Measurements from ENCODE around the gene B4GALT6.

Gene B4GALT6

GRCh38 chr18:31659576-31660177 is 24.7 kb downstream of the B4GALT6 start:
- no peak for DNase-seq (ENCODE audit: low spot score)

DNA sequence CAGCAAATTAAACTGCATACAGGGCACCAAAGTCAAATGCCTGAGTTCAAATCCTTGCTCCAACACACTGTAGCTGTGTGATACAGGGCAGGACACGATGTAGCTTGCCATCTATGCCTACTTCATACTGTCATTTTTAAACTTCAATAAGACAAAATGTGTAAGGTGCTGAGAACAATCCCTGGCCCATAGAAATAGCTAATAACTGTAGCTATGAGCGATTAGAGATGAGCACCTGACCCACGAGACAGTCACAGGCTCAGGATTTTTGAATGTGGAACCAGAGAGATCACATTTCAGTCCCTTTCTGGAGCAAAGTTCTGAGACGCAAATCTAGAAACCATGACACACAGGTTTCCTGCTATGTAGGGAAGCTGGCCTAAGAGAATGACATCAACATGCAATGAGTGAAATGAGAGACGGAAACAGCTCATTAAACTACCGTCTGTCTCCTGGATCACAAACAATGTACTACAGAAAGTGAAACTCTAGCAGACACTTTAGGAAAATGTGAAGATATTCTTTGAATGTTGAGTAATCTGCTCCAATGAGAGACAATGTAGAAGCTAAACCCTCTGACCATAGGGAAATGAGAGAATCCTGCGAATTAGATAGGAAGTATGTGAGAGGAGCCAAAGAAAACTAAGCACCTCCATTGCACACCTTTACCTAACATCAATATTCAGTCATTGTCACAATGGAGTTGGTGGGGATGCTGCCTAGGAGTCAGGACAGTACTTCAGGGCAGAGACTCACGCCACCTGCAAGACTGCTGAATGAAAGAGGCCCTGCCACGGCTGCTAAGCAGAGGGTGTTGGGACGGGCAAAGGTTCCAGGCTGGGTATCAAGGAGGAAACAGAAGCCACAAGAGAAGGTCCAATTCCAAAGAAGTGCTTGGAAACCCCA is 25.5 kb downstream of the B4GALT6 start:
- peak; percentile 10 for DNase-seq (ENCODE audit: low spot score)

DNA sequence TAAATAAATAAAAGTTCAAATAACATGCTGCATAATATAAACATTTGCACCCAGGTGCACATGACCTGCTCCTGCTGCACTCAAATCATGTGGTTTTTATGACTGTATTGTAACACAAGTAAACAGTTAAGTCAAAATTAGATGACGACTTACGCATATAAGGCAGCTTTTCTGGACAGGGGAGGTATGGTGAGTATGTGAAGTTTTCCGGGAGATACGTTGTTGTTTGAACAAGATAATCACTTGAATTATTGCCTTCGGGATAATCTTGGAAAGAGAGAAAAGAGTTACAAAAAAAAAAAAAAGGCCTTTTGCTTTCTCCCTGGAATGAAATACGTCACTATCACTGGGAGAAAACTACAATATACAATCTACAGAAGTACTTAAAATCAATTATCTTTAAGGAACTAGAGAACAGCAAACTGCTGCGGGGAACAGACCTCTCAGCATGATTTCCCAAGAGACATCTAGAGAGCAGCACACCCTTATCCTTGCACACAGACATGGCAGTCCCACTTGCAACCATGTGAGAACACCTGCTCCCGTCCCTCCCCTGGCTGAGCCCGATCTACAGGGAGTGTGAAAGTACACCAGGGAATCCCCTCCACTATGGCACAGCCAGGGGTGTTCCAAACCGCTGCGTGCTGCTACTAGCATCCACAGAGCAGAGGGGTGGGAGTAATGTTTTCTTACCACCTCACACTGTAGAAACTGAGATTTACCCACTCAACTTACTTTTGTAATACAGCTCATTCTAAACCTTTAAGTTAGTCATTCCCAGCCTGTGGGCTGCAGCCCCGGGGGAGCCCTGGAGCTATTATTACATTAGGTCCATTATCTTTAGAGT is 26.3 kb downstream of the B4GALT6 start:
- DNase-seq (ENCODE audit: low spot score): no peak

- no peak for DNase-seq (ENCODE audit: low spot score)
Observed at GRCh38 chr18:31656754-31657153, 27.6 kb downstream of the B4GALT6 start.

DNA sequence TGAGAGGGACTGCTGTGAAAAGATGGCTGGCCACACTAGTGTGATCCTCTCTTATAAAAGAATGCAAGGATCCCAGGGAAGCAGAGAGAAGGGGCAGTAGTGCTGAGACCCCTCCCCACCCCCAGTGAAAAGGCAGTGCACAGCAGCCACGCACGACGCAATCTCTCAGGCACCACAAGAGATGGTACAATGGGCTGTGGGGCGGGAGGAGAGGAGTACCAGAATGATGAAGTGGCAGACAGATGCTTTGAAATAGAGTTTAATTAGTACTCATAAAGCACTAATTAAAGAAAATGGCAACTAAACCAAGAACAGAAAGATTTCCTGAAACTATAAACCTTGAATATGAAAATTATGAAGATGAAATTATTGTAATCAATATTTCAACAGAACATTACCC is 29.0 kb downstream of the B4GALT6 start:
- DNase-seq (ENCODE audit: low spot score): no peak

- DNase-seq (ENCODE audit: low spot score): no peak
Observed at GRCh38 chr18:31652877-31653276, 31.5 kb downstream of the B4GALT6 start.

- no peak for DNase-seq (ENCODE audit: low spot score)
Observed at GRCh38 chr18:31652357-31652756, 32.0 kb downstream of the B4GALT6 start.

DNA sequence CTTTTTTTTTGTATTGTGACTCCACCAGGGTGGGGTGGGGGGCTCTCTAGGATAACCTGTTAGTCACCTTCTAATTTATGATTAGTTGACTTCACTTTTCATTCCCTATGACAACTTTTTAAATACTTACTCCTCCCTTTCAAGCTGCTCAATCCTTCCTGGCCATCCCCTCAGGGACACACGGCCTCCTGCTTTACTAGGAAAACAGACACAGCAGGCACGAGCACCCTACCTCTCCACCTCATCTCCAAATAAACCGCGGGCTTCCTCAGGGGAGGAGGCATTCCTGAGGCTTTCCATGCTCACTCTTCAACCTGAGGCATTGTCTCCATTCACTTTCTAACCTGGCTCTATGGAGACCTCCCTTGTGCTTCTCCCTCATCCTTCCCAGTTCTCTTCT is 33.0 kb downstream of the B4GALT6 start:
- DNase-seq (ENCODE audit: low spot score): no peak

- no peak for DNase-seq (ENCODE audit: low spot score)
Observed at GRCh38 chr18:31649978-31650719, 34.2 kb downstream of the B4GALT6 start.

DNA sequence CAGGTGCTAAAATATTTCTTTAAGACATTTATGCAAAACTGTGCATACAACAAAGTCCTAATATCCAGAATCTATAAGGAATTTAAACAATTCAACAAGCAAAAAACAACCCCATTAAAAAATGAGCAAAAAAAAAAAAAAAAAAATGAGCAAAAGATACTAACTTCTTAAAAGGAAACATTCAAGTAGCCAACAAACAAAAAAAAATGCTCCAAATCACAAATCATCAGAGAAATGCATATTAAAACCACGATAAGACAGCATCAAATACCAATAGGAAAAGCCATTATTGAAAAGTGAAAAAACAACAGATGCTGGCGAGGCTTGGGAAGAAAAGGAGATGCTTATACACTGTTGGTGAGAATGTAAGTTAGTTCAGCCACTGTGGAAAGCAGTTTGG is 34.9 kb downstream of the B4GALT6 start:
- DNase-seq (ENCODE audit: low spot score): no peak

DNA sequence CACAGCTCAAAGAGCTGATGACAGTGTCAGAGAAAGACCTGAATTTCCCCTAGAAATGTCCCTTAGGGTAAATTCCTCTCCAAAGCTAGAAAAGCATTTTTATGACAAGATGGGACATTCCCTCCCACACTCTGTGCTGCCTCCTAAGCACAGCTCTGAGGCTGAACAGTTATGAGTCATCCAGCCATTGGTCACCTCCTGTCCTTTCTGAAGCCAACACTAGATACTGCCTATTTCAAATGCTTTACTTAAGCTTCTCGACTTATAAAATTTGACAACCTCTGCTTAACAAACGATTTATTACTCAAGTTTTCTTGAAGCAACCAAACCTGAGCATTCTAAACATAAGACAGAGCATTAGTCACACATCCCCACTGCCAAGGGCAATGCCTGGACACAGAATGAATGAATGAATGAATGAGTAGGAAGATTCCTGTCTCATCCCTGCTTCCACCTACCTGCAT is 35.4 kb downstream of the B4GALT6 start:
- DNase-seq (ENCODE audit: low spot score): no peak

DNA sequence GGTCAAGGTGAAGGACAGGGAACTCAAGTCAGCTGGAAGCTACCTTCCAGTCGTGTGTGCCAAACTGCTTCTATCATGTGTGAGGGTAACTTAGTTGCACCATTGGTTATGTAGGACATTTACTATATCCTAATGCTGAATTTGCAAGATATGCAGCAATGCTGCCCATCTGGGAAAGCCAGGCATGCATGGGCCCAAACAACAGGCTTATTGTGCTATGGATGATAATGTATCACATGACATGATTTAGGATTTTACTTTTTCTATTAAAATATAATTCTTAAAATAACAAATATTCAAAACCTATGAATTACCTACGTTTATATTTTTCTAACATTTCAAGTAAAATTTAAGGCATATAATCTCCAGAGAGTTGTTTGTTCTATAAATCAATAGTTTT is 35.9 kb downstream of the B4GALT6 start:
- DNase-seq (ENCODE audit: low spot score): no peak

GRCh38 chr18:31647127-31647753 is 37.1 kb downstream of the B4GALT6 start:
- no peak for DNase-seq (ENCODE audit: low spot score)

GRCh38 chr18:31646332-31647126 is 37.9 kb downstream of the B4GALT6 start:
- no peak for DNase-seq (ENCODE audit: low spot score)

GRCh38 chr18:31645411-31645810 is 39.0 kb downstream of the B4GALT6 start:
- no peak for DNase-seq (ENCODE audit: low spot score)

GRCh38 chr18:31643003-31643402 is 41.4 kb downstream of the B4GALT6 start:
- no peak for DNase-seq (ENCODE audit: low spot score)

GRCh38 chr18:31637445-31637844 is 46.9 kb downstream of the B4GALT6 start:
- no peak for DNase-seq (ENCODE audit: low spot score)

DNA sequence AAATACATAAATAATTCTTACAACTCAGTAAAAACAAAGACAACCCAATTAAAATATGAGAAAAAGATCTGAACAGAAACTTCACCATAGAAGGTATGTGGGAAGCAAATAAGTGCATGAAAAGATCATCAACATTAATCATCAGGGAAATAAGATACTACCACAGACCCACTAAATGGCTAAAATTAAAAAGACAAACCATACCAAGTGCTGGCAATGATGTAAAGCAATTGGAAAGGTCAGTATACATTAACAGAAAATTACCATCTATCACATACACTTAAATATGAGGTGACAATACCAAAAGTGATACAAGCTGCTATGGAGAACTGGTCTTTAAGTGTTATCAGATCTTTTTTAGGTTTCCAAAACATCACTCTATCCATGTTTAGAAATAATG is 48.0 kb downstream of the B4GALT6 start:
- no peak for DNase-seq (ENCODE audit: low spot score)

DNA sequence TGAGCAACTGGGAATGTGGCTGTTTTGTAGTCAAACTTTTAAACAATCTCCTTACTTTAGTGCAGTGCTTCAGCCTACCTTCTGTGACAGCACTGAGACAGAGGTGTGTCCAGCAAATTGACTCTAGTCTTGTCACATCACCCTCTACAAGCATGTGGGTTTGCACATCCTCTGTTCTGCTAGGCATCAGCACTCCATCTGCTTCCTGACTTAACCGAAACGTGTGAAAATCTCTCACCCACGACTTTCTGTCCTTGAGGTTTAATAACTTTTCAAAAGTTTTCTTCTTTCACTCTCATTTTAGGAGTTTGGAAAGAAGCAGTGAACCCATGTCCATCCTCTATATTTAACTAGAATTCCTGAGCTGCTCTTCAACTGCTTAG is 50.1 kb downstream of the B4GALT6 start:
- peak; percentile 9 for DNase-seq (ENCODE audit: low spot score)
